GM12878 (cell line): ENCODE data around the gene VCAM1. TPM values are rescaled to one million over a fixed set of nuclear protein-coding genes. Genes with fewer than 3 reads are reported as not detected.

ENCODE experiments used
- ATAC-seq: fragments of 200-7000 bp; cut with Tn5 transposase; 3 replicates; pipeline ENCODE4 v1.9.1; 2020; ENCODE audit warnings: mild to moderate bottlenecking, moderate library complexity
- BruUV-seq: library from RNA; stranded (reverse); fragments of 400-500 nt; replicated peaks from 2 replicates; lab custom pipeline; 2021; lab: Mats Ljungman, UMichigan
- CTCF ChIA-PET: fragments of 300-600 bp; sonication (Branson Sonifier 250); formaldehyde crosslinking; extraction: SDS; loops from one replicate; lab custom pipeline; 2021; ENCODE audit warnings: inconsistent platforms; lab: Yijun Ruan, JAX
- POLR2A ChIA-PET: fragments of 350-600 bp; formaldehyde crosslinking; extraction: SDS; loops from one replicate; lab custom pipeline; 2021; ENCODE audit warnings: inconsistent platforms; lab: Charles Lee
- RAD21 ChIA-PET: fragments of 300-600 bp; sonication (Branson Sonifier 250); formaldehyde crosslinking; loops from one replicate; lab custom pipeline; 2023; ENCODE audit warnings: antibody characterized with exemption; ENCODE audit not compliant: unreplicated experiment; lab: Charles Lee
- SMC1A ChIA-PET: fragments of 300-600 bp; sonication (Branson Sonifier 250); formaldehyde crosslinking; loops from one replicate; lab custom pipeline; 2023; ENCODE audit not compliant: unreplicated experiment, uncharacterized antibody; lab: Charles Lee
- DNase-seq: peaks from one replicate; pipeline ENCODE4 v3.0.0-alpha.2; 2011; ENCODE audit warnings: low read depth, low spot score
- FAIRE-seq: peaks from 3 replicates; lab custom pipeline; 2011; peaks lifted over from hg19 to GRCh38; lab: Jason Lieb, UNC
- H2AFZ ChIP-seq: 2 replicates; pipeline ENCODE4 v1.6.0; 2011; ENCODE audit warnings: low read depth, low read length, control low read depth; ENCODE audit not compliant: control insufficient read depth
- H3K27ac ChIP-seq: 2 replicates; pipeline ENCODE4 v1.5.1; 2011; ENCODE audit warnings: control low read depth; ENCODE audit not compliant: control insufficient read depth, insufficient read depth
- H3K27me3 ChIP-seq, 2 experiments: replicated peaks in 1 of 2; 2 replicates each; pipeline versions ENCODE4 v1.6.0 to v1.6.1; 2011; ENCODE audit warnings: low read length in 1 of 2; ENCODE audit not compliant: control insufficient read depth in 2 of 2, insufficient read depth in 2 of 2
- H3K36me3 ChIP-seq, 2 experiments: 2 replicates each; pipeline ENCODE4 v1.5.1; 2011; ENCODE audit warnings: low read length in 1 of 2; ENCODE audit not compliant: control insufficient read depth in 2 of 2, insufficient read depth in 2 of 2
- H3K4me1 ChIP-seq: 2 replicates; pipeline ENCODE4 v1.6.1; 2011; ENCODE audit warnings: mild to moderate bottlenecking, low read length, moderate library complexity, mixed read lengths; ENCODE audit not compliant: control insufficient read depth, insufficient read depth
- H3K4me2 ChIP-seq: 2 replicates; pipeline ENCODE4 v1.6.0; 2011; ENCODE audit warnings: control low read depth; ENCODE audit not compliant: control insufficient read depth, insufficient read depth
- H3K4me3 ChIP-seq: fragments of 200-600 bp; sonication (generic); 2 replicates; pipeline ENCODE4 v1.5.1; 2016
- H3K79me2 ChIP-seq: 2 replicates; pipeline ENCODE4 v1.6.0; 2011; ENCODE audit warnings: low read length; ENCODE audit not compliant: control insufficient read depth, insufficient read depth
- H3K9ac ChIP-seq: 2 replicates; pipeline ENCODE4 v1.8.0; 2011; ENCODE audit warnings: low read length, control low read depth, mixed read lengths; ENCODE audit not compliant: control insufficient read depth, insufficient read depth
- H3K9me3 ChIP-seq: replicated peaks from 3 replicates; pipeline ENCODE4 v1.5.1; 2011; ENCODE audit warnings: mild to moderate bottlenecking, low read length; ENCODE audit not compliant: control insufficient read depth, insufficient read depth
- H4K20me1 ChIP-seq: 2 replicates; pipeline ENCODE4 v1.6.0; 2011; ENCODE audit not compliant: control insufficient read depth, insufficient read depth
- CEBPB ChIP-seq, 2 experiments: fragments of 150-350 bp in 1 of 2; IDR thresholded peaks; 2 replicates each; pipeline ENCODE4 v1.6.1; 2012 to 2014; ENCODE audit warnings: low read depth in 2 of 2, low read length in 2 of 2, borderline replicate concordance in 1 of 2, inconsistent platforms in 1 of 2
- CREB1 ChIP-seq: IDR thresholded peaks from 2 replicates; pipeline ENCODE4 v1.6.1; 2012; ENCODE audit warnings: low read depth, mild to moderate bottlenecking, inconsistent platforms
- DPF2 ChIP-seq: fragments of 450-650 bp; IDR thresholded peaks from 2 replicates; pipeline ENCODE4 v1.6.1; 2017; ENCODE audit warnings: mild to moderate bottlenecking
- FOS ChIP-seq: IDR thresholded peaks from 3 replicates; pipeline ENCODE4 v1.6.1; 2011; ENCODE audit warnings: borderline replicate concordance; ENCODE audit not compliant: insufficient read length; ENCODE audit errors: extremely low read depth
- POLR2AphosphoS5 ChIP-seq: IDR thresholded peaks from 2 replicates; pipeline ENCODE4 v1.6.1; 2011; ENCODE audit warnings: mild to moderate bottlenecking, low read length, inconsistent platforms
- RAD21 ChIP-seq: IDR thresholded peaks from 2 replicates; pipeline ENCODE4 v1.6.1; 2011; ENCODE audit warnings: mild to moderate bottlenecking, low read depth, low read length, moderate library complexity; ENCODE audit not compliant: insufficient read depth
- RELA ChIP-seq: fragments of 450-650 bp; IDR thresholded peaks from 2 replicates; pipeline ENCODE4 v1.8.0; 2014; ENCODE audit warnings: borderline replicate concordance; ENCODE audit not compliant: partially characterized antibody
- RELB ChIP-seq: fragments of 450-650 bp; IDR thresholded peaks from 2 replicates; pipeline ENCODE4 v1.6.1; 2017; ENCODE audit warnings: low read depth, mild to moderate bottlenecking, moderate library complexity
- SMC3 ChIP-seq: IDR thresholded peaks from 2 replicates; pipeline ENCODE4 v1.6.1; 2011; ENCODE audit warnings: low read length, improper control_type of control experiment, borderline replicate concordance
- SPI1 ChIP-seq: IDR thresholded peaks from 2 replicates; pipeline ENCODE4 v1.6.1; 2011; ENCODE audit warnings: low read depth, mild to moderate bottlenecking, low read length, moderate library complexity, borderline replicate concordance; ENCODE audit not compliant: insufficient read depth
- STAT1 ChIP-seq: fragments of 450-650 bp; conservative IDR thresholded peaks from 2 replicates; pipeline ENCODE4 v1.6.1; 2014; ENCODE audit warnings: antibody characterized with exemption, mild to moderate bottlenecking
- SUPT20H ChIP-seq: IDR thresholded peaks from 2 replicates; pipeline ENCODE4 v1.6.1; 2011; ENCODE audit warnings: low read depth, mild to moderate bottlenecking, low read length, moderate library complexity, borderline replicate concordance; ENCODE audit not compliant: control insufficient read depth
- YBX1 ChIP-seq: fragments of 450-650 bp; IDR thresholded peaks from 2 replicates; pipeline ENCODE4 v1.6.1; 2016; ENCODE audit warnings: antibody characterized with exemption
- ZBTB4 ChIP-seq: fragments of 450-650 bp; formaldehyde crosslinking; IDR thresholded peaks from 2 replicates; pipeline ENCODE4 v1.4.0; 2022; ENCODE audit warnings: mild to moderate bottlenecking, moderate library complexity
- ZBTB40 ChIP-seq: fragments of 450-650 bp; IDR thresholded peaks from 2 replicates; pipeline ENCODE4 v1.6.1; 2016; ENCODE audit warnings: mild to moderate bottlenecking, moderate library complexity, borderline replicate concordance
- ZNF217 ChIP-seq: fragments of 450-650 bp; IDR thresholded peaks from 2 replicates; pipeline ENCODE4 v1.6.1; 2017; ENCODE audit warnings: antibody characterized with exemption, mild to moderate bottlenecking
- ZNF24 ChIP-seq: fragments of 450-650 bp; IDR thresholded peaks from 2 replicates; pipeline ENCODE4 v1.6.1; 2017; ENCODE audit warnings: antibody characterized with exemption, mild to moderate bottlenecking
- WGBS: methylation state at CpG from one replicate; pipeline ENCODE4 v1.1.6; 2016; ENCODE audit warnings: low lambda C conversion rate; ENCODE audit not compliant: insufficient replicate concordance, insufficient coverage; ENCODE audit errors: missing lambda C conversion rate; 5-methylcytosine and 5-hydroxymethylcytosine counted together
- in situ Hi-C: fragments of 300-500 bp; cut with MboI; formaldehyde crosslinking; loops from 9 replicates; pipeline ENCODE4 v1.14.3; 2018; ENCODE audit warnings: mixed read lengths
- intact Hi-C: fragments of 100-400 bp; cut with micrococcal nuclease; formaldehyde crosslinking; loops from one replicate; pipeline ENCODE4 v1.14.2; 2022; ENCODE audit not compliant: unreplicated experiment
- polyA plus RNA-seq, 11 experiments: library from polyadenylated mRNA; depleted of rRNA in 4 of 11; unstranded in 6 of 11; stranded (reverse) in 5 of 11; fragments of >200 nt; fragmentation: Nextera tagmentation in 4 of 11; fragmentation: Illumina TruSeq in 1 of 11; extraction: Ambion mirVana in 4 of 11; extraction: Trizol in 1 of 11; gene quantifications; 1 replicate in 1 of 11; 2 replicates in 10 of 11; pipeline versions ENCODE4 v1.2.1 to v1.2.3, GENCODE V29; 2011 to 2016; ENCODE audit warnings: inconsistent platforms in 2 of 11, missing spikeins in 2 of 11, low read depth in 1 of 11
- total RNA-seq, 4 experiments: library from RNA; depleted of rRNA in 3 of 4; stranded (reverse); fragments of >200 nt in 3 of 4; fragmentation: Illumina TruSeq in 1 of 4; extraction: Trizol in 1 of 4; gene quantifications; 2 replicates each; pipeline versions ENCODE4 v1.2.1 to v1.2.3, GENCODE V29; 2013 to 2021

The VCAM1 gene
- total and polyA plus RNA-seq, 10 of the 15 experiments (the other 5 are each of a cell fraction or from before 2014, with no cell fraction given) = 5.0 to 13.6 (median 7.4) TPM

- Histone ChIP-seq H3K27ac (no peak overlapping the region), H3K79me2 (no peaks in the 10 kb centered on the region), H3K9ac (no peak overlapping the region), H3K27me3 (no peaks in the 10 kb centered on the region), H2AFZ (no peak overlapping the region), H3K4me1 (no peaks in the 10 kb centered on the region), H3K36me3 (no peaks in the 10 kb centered on the region), H3K9me3 (no peaks in the 10 kb centered on the region), H3K4me3 (no peak overlapping the region), H4K20me1 (no peaks in the 10 kb centered on the region), H3K4me2 (no peak overlapping the region)
- intact Hi-C loops (no loop called here), in situ Hi-C loops (no loop called here)
- WGBS = 70% methylated on average over 3 of the region's 3 CpGs
- BruUV-seq = no TSS peak
- FAIRE-seq = no peak
- ChIA-PET SMC1A (interaction anchor here (1.1 kb wide), 1 partner anchor 134 kb away, joined by 3 read pairs; no protein-coding TSS in a partner anchor), CTCF (no interaction called here), POLR2A (no interaction called here), RAD21 (no interaction called here)
- ATAC-seq = no peak
- no peak for DNase-seq
- TF ChIP-seq SUPT20H (no peak), ZNF24 (no peak), YBX1 (no peak), CREB1 (no peak), RELA (no peak), CEBPB (IDR thresholded peaks at IDR 0.05; ENCODE audit: borderline replicate concordance in 1 of 2, low read depth in 2 of 2, low read length in 2 of 2) (no peak), ZBTB40 (no peak), SPI1 (no peak), DPF2 (no peak), ZBTB4 (CRISPR knock-in tag) (no peak), RELB (no peak), POLR2AphosphoS5 (no peak), SMC3 (no peak), RAD21 (no peak), STAT1 (no peak), FOS (no peak), ZNF217 (no peak)
Observed at GRCh38 chr1:100735244-100735643, 15.7 kb downstream of the VCAM1 start.
